Neural cell (in vitro differentiated cells): ENCODE data around the gene KIF16B. TPM values are rescaled to one million over a fixed set of nuclear protein-coding genes. Genes with fewer than 3 reads are reported as not detected.

Source experiments
- H2AFZ ChIP-seq: fragments of 200-600, 300-800 bp; sonication (generic), shearing (Covaris generic); 2 replicates; pipeline ENCODE4 v1.6.0; 2014; ENCODE audit warnings: low read depth, mild to moderate bottlenecking, antibody characterized with exemption, low read length, moderate library complexity
- H3F3A ChIP-seq: fragments of 200-600 bp; shearing (Covaris generic); 2 replicates; pipeline ENCODE4 v1.6.1; 2016; ENCODE audit warnings: mild to moderate bottlenecking, moderate library complexity, mixed read lengths, antibody characterized with exemption, low read length; ENCODE audit not compliant: insufficient read depth, poor library complexity, severe bottlenecking
- H3K27ac ChIP-seq: fragments of 200-600, 300-800 bp; sonication (generic), shearing (Covaris generic); 2 replicates; pipeline ENCODE4 v1.5.1; 2014; ENCODE audit warnings: mild to moderate bottlenecking, low read length, moderate library complexity
- H3K27me3 ChIP-seq: fragments of 300-800, 200-600 bp; sonication (generic), shearing (Covaris generic); 2 replicates; pipeline ENCODE4 v1.6.0; 2014; ENCODE audit warnings: mild to moderate bottlenecking, low read depth, low read length, moderate library complexity; ENCODE audit not compliant: insufficient read depth
- H3K36me3 ChIP-seq: fragments of 300-800, 200-600 bp; sonication (generic), shearing (Covaris generic); 2 replicates; pipeline ENCODE4 v1.5.1; 2014; ENCODE audit warnings: mild to moderate bottlenecking, antibody characterized with exemption, low read length, moderate library complexity; ENCODE audit not compliant: insufficient read depth
- H3K4me2 ChIP-seq: fragments of 300-800, 200-600 bp; sonication (generic), shearing (Covaris generic); 2 replicates; pipeline ENCODE4 v1.6.0; 2014; ENCODE audit warnings: mild to moderate bottlenecking, low read length
- H3K4me3 ChIP-seq: fragments of 300-800, 200-600 bp; sonication (generic), shearing (Covaris generic); 2 replicates; pipeline ENCODE4 v1.5.1; 2014; ENCODE audit warnings: mild to moderate bottlenecking, low read length, moderate library complexity
- H3K79me2 ChIP-seq: fragments of 200-600 bp; shearing (Covaris generic); replicated peaks from 2 replicates; pipeline ENCODE4 v1.6.0; 2014; ENCODE audit warnings: mild to moderate bottlenecking, low read length, moderate library complexity; ENCODE audit not compliant: insufficient read depth
- H3K9ac ChIP-seq: fragments of 300-800, 200-600 bp; sonication (generic), shearing (Covaris generic); 2 replicates; pipeline ENCODE4 v1.6.1; 2016; ENCODE audit warnings: mild to moderate bottlenecking, low read length, mixed read lengths
- H3K9me2 ChIP-seq: fragments of 200-600 bp; shearing (Covaris generic); 2 replicates; pipeline ENCODE4 v1.6.1; 2016; ENCODE audit warnings: mild to moderate bottlenecking, low read length, mixed read lengths; ENCODE audit not compliant: insufficient read depth
- H3K9me3 ChIP-seq: fragments of 200-600, 300-800 bp; sonication (generic), shearing (Covaris generic); 2 replicates; pipeline ENCODE4 v1.6.1; 2016; ENCODE audit warnings: mild to moderate bottlenecking, mixed run types, low read length, moderate library complexity, mixed read lengths
- H4K20me1 ChIP-seq: fragments of 200-600 bp; shearing (Covaris generic); 2 replicates; pipeline ENCODE4 v1.6.1; 2016; ENCODE audit warnings: mild to moderate bottlenecking, mixed run types; ENCODE audit not compliant: insufficient read depth
- EP300 ChIP-seq: fragments of 450-650 bp; conservative IDR thresholded peaks from 2 replicates; pipeline ENCODE4 v1.6.1; 2014; ENCODE audit warnings: antibody characterized with exemption, mild to moderate bottlenecking, moderate library complexity; ENCODE audit not compliant: poor library complexity, severe bottlenecking
- EZH2 ChIP-seq: fragments of 200-600, 300-800 bp; shearing (Covaris generic), sonication (generic); IDR thresholded peaks from 2 replicates; pipeline ENCODE4 v1.6.1; 2014; ENCODE audit warnings: antibody characterized with exemption, low read length, borderline replicate concordance, mild to moderate bottlenecking; ENCODE audit not compliant: insufficient read depth, poor library complexity, severe bottlenecking
- MXI1 ChIP-seq: fragments of 450-650 bp; conservative IDR thresholded peaks from 2 replicates; pipeline ENCODE4 v1.6.1; 2014; ENCODE audit warnings: antibody characterized with exemption, mild to moderate bottlenecking; ENCODE audit not compliant: poor library complexity, severe bottlenecking
- POLR2AphosphoS5 ChIP-seq: IDR thresholded peaks from 2 replicates; pipeline ENCODE4 v1.6.1; 2012
- RAD21 ChIP-seq: fragments of 450-650 bp; conservative IDR thresholded peaks from 2 replicates; pipeline ENCODE4 v1.6.1; 2014; ENCODE audit warnings: antibody characterized with exemption, mild to moderate bottlenecking, moderate library complexity
- REST ChIP-seq: IDR thresholded peaks from 2 replicates; pipeline ENCODE4 v1.6.1; 2012; ENCODE audit warnings: borderline replicate concordance
- SMC3 ChIP-seq: fragments of 450-650 bp; conservative IDR thresholded peaks from 2 replicates; pipeline ENCODE4 v1.6.1; 2014; ENCODE audit warnings: antibody characterized with exemption, mild to moderate bottlenecking, moderate library complexity; ENCODE audit not compliant: poor library complexity
- TAF1 ChIP-seq: IDR thresholded peaks from 2 replicates; pipeline ENCODE4 v1.6.1; 2012; ENCODE audit warnings: low read depth
- polyA plus RNA-seq: library from polyadenylated mRNA; depleted of rRNA; stranded (reverse); fragments of >200 nt; gene quantifications from 2 replicates; pipeline ENCODE4 v1.2.3, GENCODE V29; 2014
- TF ChIP-seq, protein P1 (sequence below): fragments of 450-650 bp; IDR thresholded peaks from 2 replicates; pipeline ENCODE4 v1.5.1; 2014; ENCODE audit warnings: antibody characterized with exemption, mild to moderate bottlenecking, moderate library complexity; ENCODE audit not compliant: poor library complexity, severe bottlenecking

KIF16B gene
- polyA plus RNA-seq, 1 donor from 2014 or later = 3.8 TPM

GRCh38 chr20:16258766-16259165 lies 314.5 kb downstream of the KIF16B start:
- Histone ChIP-seq H3K36me3 (no peaks in the 10 kb centered on the region), H3K9me2 (no peaks in the 10 kb centered on the region), H3K27ac (no peak overlapping the region), H4K20me1 (no peaks in the 10 kb centered on the region), H3K9ac (no peak overlapping the region), H3K4me2 (no peak overlapping the region), H3K27me3 (no peaks in the 10 kb centered on the region), H3K4me3 (no peak overlapping the region), H3F3A (no peaks in the 10 kb centered on the region), H3K9me3 (no peaks in the 10 kb centered on the region), H3K79me2 (no peaks in the 10 kb centered on the region), H2AFZ (no peak overlapping the region)
- TF ChIP-seq EZH2 (no peak), EP300 (no peak), RAD21 (no peak), MXI1 (no peak), REST (no peak), SMC3 (no peak), POLR2AphosphoS5 (no peak), TAF1 (no peak)
- TF ChIP-seq, protein P1, sequence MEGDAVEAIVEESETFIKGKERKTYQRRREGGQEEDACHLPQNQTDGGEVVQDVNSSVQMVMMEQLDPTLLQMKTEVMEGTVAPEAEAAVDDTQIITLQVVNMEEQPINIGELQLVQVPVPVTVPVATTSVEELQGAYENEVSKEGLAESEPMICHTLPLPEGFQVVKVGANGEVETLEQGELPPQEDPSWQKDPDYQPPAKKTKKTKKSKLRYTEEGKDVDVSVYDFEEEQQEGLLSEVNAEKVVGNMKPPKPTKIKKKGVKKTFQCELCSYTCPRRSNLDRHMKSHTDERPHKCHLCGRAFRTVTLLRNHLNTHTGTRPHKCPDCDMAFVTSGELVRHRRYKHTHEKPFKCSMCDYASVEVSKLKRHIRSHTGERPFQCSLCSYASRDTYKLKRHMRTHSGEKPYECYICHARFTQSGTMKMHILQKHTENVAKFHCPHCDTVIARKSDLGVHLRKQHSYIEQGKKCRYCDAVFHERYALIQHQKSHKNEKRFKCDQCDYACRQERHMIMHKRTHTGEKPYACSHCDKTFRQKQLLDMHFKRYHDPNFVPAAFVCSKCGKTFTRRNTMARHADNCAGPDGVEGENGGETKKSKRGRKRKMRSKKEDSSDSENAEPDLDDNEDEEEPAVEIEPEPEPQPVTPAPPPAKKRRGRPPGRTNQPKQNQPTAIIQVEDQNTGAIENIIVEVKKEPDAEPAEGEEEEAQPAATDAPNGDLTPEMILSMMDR = no peak

DNA sequence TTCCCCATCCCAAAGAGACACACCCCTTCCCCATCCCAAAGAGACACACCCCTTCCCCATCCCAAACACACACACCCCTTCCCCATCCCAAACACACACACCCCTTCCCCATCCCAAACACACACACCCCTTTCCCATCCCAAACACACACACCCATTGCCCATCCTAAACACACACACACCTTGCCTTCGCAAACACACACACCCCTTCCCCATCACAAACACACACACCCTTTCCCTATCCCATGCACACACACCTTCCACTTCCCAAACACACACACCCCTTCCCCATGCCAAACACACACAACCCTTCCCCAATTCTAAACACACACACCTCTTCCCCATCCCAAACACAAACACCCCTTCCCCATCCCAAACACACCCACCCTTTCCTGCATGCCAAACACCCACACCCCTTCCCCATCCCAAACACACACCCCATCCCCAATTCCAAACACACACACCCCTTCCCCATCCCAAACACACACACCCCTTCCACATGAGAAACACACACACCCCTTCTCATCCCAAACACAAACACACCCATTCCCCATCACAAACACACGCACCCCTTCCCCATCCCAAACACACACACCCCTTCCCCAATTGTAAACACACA lies 315.3 kb downstream of the KIF16B start:
- H3F3A ChIP-seq = no peaks in the 10 kb centered on the region
- H3K9me2 ChIP-seq = no peaks in the 10 kb centered on the region
- no peak overlapping the region for H3K4me3 ChIP-seq
- no peaks in the 10 kb centered on the region for H3K36me3 ChIP-seq
- no peak for TF ChIP-seq SMC3
- no peak for TF ChIP-seq EZH2
- no peak for TF ChIP-seq RAD21
- TF ChIP-seq MXI1 = no peak
- TF ChIP-seq, protein P1 = no peak
- no peak for TF ChIP-seq TAF1
- no peak for TF ChIP-seq EP300
- TF ChIP-seq POLR2AphosphoS5 = no peak
- no peak for TF ChIP-seq REST
- H3K9ac ChIP-seq = no peak overlapping the region
- no peak overlapping the region for H3K27ac ChIP-seq
- H3K9me3 ChIP-seq = no peaks in the 10 kb centered on the region
- H4K20me1 ChIP-seq = no peaks in the 10 kb centered on the region
- H2AFZ ChIP-seq = no peak overlapping the region
- H3K79me2 ChIP-seq = no peaks in the 10 kb centered on the region
- H3K4me2 ChIP-seq = no peak overlapping the region
- H3K27me3 ChIP-seq = no peaks in the 10 kb centered on the region
